CD8-positive, alpha-beta memory T cell (primary cell): ENCODE measurements around the gene LSR. TPM values are rescaled to one million over a fixed set of nuclear protein-coding genes. Genes with fewer than 3 reads are reported as not detected.
A peak's percentile ranks its signal among the peaks of the same experiment; 100 is the strongest.

Source experiments
- CTCF ChIA-PET: fragments of 350-600 bp; sonication (Branson Sonifier 250); formaldehyde crosslinking; loops from one replicate; lab custom pipeline; 2021; ENCODE audit warnings: antibody characterized with exemption; lab: Charles Lee
- POLR2A ChIA-PET: fragments of 350-600 bp; sonication (Branson Sonifier 250); formaldehyde crosslinking; loops from one replicate; lab custom pipeline; 2021; ENCODE audit warnings: antibody characterized with exemption; lab: Charles Lee
- DNase-seq, 5 donors: peaks; one replicate each; pipeline versions ENCODE4 v3.0.0 to v3.0.0-alpha.2; 2020 to 2022; ENCODE audit warnings: mixed read lengths in 1 of 5
- H3K27ac ChIP-seq: one replicate; pipeline ENCODE4 v1.7.0; 2013; ENCODE audit warnings: low read depth, mild to moderate bottlenecking, low read length, moderate library complexity
- H3K27me3 ChIP-seq: 2 replicates; pipeline ENCODE4 v1.7.0; 2013; ENCODE audit warnings: low read length, mild to moderate bottlenecking; ENCODE audit not compliant: insufficient read depth, poor library complexity, severe bottlenecking
- H3K36me3 ChIP-seq: 2 replicates; pipeline ENCODE4 v1.7.0; 2013; ENCODE audit warnings: mild to moderate bottlenecking, low read length, moderate library complexity; ENCODE audit not compliant: insufficient read depth
- H3K4me1 ChIP-seq: 2 replicates; pipeline ENCODE4 v1.7.0; 2013; ENCODE audit warnings: mild to moderate bottlenecking, low read length, moderate library complexity; ENCODE audit not compliant: insufficient read depth
- H3K4me3 ChIP-seq: 2 replicates; pipeline ENCODE4 v1.7.0; 2013; ENCODE audit warnings: mild to moderate bottlenecking, low read length
- H3K9me3 ChIP-seq: 2 replicates; pipeline ENCODE4 v1.7.0; 2013; ENCODE audit warnings: mild to moderate bottlenecking, low read length
- H3K27ac Mint-ChIP-seq, 8 donors: one replicate each; pipeline ENCODE4 v1.8.0; 2020 to 2021; ENCODE audit warnings: mixed read lengths in 8 of 8, mild to moderate bottlenecking in 6 of 8, inconsistent platforms in 3 of 8, moderate library complexity in 3 of 8
- H3K27me3 Mint-ChIP-seq, 2 donors: one replicate each; pipeline ENCODE4 v1.8.0; 2020 to 2021; ENCODE audit warnings: mixed read lengths in 2 of 2, mild to moderate bottlenecking in 1 of 2, moderate library complexity in 1 of 2
- H3K36me3 Mint-ChIP-seq, 3 donors: one replicate each; pipeline ENCODE4 v1.8.0; 2020 to 2021; ENCODE audit warnings: mixed read lengths in 3 of 3, inconsistent platforms in 1 of 3, mild to moderate bottlenecking in 1 of 3
- H3K4me1 Mint-ChIP-seq, 3 donors: one replicate each; pipeline ENCODE4 v1.8.0; 2020 to 2021; ENCODE audit warnings: mixed read lengths in 3 of 3, inconsistent platforms in 1 of 3, mild to moderate bottlenecking in 1 of 3
- H3K4me3 Mint-ChIP-seq, 7 donors: one replicate each; pipeline ENCODE4 v1.8.0; 2020 to 2021; ENCODE audit warnings: mixed read lengths in 7 of 7, mild to moderate bottlenecking in 6 of 7, moderate library complexity in 4 of 7, inconsistent platforms in 2 of 7
- H3K9me3 Mint-ChIP-seq, 5 donors: one replicate each; pipeline ENCODE4 v1.8.0; 2020 to 2022; ENCODE audit warnings: mixed read lengths in 5 of 5, mild to moderate bottlenecking in 3 of 5, moderate library complexity in 2 of 5, inconsistent platforms in 1 of 5
- polyA plus RNA-seq: library from polyadenylated mRNA; unstranded; fragments of 300-500 nt; fragmentation: Illumina TruSeq; gene quantifications from one replicate; pipeline ENCODE4 v1.2.3, GENCODE V29; 2021
- total RNA-seq, 2 experiments: library from RNA; stranded (reverse); gene quantifications; one replicate each; pipeline ENCODE4 v1.2.3, GENCODE V29; 2021

Gene LSR
- total and polyA plus RNA-seq, 3 experiments from 2014 or later, result 23.5 to 77.8 (median 27.5) TPM

DNA sequence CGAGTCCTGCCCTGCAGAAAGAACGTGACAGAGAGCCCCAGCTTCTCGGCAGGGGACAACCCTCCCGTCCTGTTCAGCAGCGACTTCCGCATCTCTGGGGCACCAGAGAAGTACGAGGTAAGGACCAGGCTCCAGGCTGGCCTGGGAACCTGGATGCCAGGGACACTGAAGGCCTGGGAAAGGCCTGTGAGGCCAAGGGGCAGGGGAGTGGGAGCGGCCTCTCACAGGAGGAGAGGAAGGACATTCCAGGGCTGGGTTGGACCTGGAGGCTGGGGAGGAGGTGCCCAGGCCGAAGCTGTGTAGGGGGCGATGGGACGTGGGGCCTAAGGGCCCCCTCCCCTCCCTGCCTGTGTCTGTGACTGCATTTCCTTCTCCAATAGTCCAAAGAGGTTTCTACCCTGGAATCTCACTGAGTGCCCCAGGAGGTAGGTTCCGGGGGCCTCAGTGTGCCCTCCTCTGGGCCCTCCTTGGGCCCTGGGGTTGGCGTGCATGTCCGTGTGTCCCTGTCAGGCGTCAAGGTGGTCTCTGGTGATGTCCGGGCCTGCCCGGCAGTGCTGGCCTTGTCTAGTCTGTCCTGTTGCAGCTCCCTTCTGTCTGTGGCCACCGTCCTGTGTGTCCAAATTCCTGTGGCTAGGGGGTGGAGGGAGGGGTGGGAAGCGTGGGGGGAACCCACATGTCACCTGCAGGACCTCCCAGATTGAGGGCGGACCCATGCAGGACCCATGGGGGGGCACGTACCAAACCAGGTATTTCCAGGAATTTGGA is 63.3 kb downstream of the LSR start:
- ChIA-PET POLR2A (no interaction called here), CTCF (interaction anchor here (0.6 kb wide), 1 partner anchor 27 kb away, joined by 3 read pairs; no protein-coding TSS in a partner anchor)
- H3K4me1 Mint-ChIP-seq, result no peaks in the 10 kb centered on the region
- H3K27me3 Mint-ChIP-seq, result peaks cover 4 to 8% of the 10 kb centered on the region in 2 donors
- no peaks in the 10 kb centered on the region for H3K27me3 ChIP-seq
- no peaks in the 10 kb centered on the region for H3K4me1 ChIP-seq
- DNase-seq, result no peak
- H3K36me3 ChIP-seq, result no peaks in the 10 kb centered on the region
- H3K4me3 ChIP-seq, result no peak overlapping the region
- no peaks in the 10 kb centered on the region for H3K9me3 Mint-ChIP-seq
- H3K27ac Mint-ChIP-seq, result peak overlapping the region in 1 of 8 donors; percentile 21
- no peak overlapping the region for H3K4me3 Mint-ChIP-seq
- H3K9me3 ChIP-seq, result no peaks in the 10 kb centered on the region
- H3K36me3 Mint-ChIP-seq, result no peaks in the 10 kb centered on the region
- no peak overlapping the region for H3K27ac ChIP-seq

DNA sequence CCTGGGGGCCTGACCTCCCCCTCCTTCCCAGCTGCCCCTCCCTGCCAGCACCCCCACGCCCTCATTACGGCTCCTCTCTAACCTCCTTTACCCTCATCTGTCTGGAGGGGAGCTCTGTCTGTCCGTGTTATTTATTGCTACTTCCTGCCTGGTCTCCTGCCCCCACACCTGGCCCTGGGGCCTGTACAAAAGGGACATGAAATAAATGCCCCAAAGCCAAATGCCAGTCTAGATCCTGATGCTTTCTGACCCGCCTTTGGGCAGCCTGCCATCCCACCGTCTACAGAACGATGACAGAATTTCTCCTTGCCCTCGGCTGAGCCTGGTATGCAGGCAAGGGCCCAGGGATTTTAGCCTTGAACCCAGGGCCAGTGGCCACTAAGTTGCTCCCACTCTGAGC is 64.8 kb downstream of the LSR start:
- Mint-ChIP-seq H3K4me3 (no peak overlapping the region), H3K4me1 (peaks cover 0 to 1% (median 0%) of the 10 kb centered on the region in 3 donors), H3K9me3 (no peaks in the 10 kb centered on the region), H3K27ac (no peak overlapping the region), H3K27me3 (peaks cover 4% of the 10 kb centered on the region in 2 donors), H3K36me3 (no peaks in the 10 kb centered on the region)
- H3K4me3 ChIP-seq, result no peak overlapping the region
- ChIA-PET POLR2A (no interaction called here), CTCF (no interaction called here)
- H3K36me3 ChIP-seq, result no peaks in the 10 kb centered on the region
- no peak overlapping the region for H3K27ac ChIP-seq
- no peaks in the 10 kb centered on the region for H3K27me3 ChIP-seq
- H3K4me1 ChIP-seq, result no peaks in the 10 kb centered on the region
- H3K9me3 ChIP-seq, result no peaks in the 10 kb centered on the region
- no peak for DNase-seq

DNA sequence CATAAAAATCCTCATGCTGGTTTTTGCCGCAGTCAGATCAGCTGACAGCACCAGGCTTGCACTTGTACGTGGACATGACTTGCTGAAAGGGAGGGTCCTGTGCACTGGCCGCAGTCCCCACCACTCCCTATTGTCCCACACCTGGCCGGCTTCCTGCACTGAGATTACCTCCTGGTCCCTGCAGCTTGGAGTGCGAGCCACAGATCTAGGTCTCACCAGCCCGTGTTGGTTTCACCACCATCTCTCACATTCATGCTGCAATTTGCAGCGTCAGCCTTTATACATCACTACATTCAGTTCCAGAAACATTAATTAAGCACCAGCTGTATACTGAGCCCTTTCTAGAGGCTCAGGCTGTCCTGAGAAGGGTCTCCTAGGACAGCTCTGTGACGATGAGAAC is 65.2 kb downstream of the LSR start:
- no peak overlapping the region for H3K4me3 Mint-ChIP-seq
- H3K4me1 Mint-ChIP-seq, result peaks cover 2 to 5% (median 3%) of the 10 kb centered on the region in 3 donors
- no peak overlapping the region for H3K27ac Mint-ChIP-seq
- peaks cover 4 to 8% of the 10 kb centered on the region in 2 donors for H3K27me3 Mint-ChIP-seq
- Histone ChIP-seq H3K9me3 (no peaks in the 10 kb centered on the region), H3K27ac (no peak overlapping the region), H3K4me3 (no peak overlapping the region), H3K27me3 (no peaks in the 10 kb centered on the region), H3K4me1 (no peaks in the 10 kb centered on the region), H3K36me3 (no peaks in the 10 kb centered on the region)
- H3K9me3 Mint-ChIP-seq, result no peaks in the 10 kb centered on the region
- no peaks in the 10 kb centered on the region for H3K36me3 Mint-ChIP-seq
- DNase-seq, result no peak
- POLR2A ChIA-PET, result no interaction called here
- CTCF ChIA-PET, result no interaction called here

DNA sequence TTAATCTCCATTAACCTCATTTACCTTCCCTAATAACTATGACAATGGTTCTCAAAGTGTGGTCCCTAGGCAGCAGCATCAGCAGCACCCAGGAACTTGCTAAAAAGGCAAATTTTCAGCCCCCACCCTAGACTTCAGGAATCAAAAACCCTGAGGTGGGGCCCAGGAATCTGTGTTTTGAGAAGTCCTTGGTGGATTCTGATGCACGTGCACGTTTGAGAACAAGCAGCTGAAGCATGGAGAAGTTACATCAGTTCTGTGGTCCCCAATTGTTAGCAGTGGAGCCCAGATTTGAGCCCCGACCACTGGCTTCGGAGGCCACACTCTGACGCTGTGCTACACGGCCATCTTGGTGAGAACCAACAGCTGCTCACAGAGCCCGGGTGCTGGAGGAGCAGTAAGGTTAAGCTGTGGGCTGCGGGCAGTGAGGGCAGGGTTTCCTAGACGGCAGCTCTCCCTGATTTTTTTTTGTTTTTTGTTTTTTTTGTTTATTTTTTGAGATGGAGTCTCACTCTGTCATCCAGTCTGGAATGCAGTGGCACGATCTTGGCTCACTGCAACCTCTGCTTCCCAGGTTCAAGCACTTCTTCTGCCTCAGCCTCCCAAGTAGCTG is 66.2 kb downstream of the LSR start:
- Mint-ChIP-seq H3K9me3 (no peaks in the 10 kb centered on the region), H3K27ac (no peak overlapping the region), H3K4me1 (peaks cover 2 to 6% (median 3%) of the 10 kb centered on the region in 3 donors), H3K27me3 (peaks cover 4 to 8% of the 10 kb centered on the region in 2 donors), H3K4me3 (no peak overlapping the region), H3K36me3 (no peaks in the 10 kb centered on the region)
- Histone ChIP-seq H3K4me3 (no peak overlapping the region), H3K27ac (no peak overlapping the region), H3K27me3 (no peaks in the 10 kb centered on the region), H3K36me3 (no peaks in the 10 kb centered on the region), H3K4me1 (no peaks in the 10 kb centered on the region), H3K9me3 (no peaks in the 10 kb centered on the region)
- CTCF ChIA-PET, result no interaction called here
- no peak for DNase-seq
- POLR2A ChIA-PET, result no interaction called here

DNA sequence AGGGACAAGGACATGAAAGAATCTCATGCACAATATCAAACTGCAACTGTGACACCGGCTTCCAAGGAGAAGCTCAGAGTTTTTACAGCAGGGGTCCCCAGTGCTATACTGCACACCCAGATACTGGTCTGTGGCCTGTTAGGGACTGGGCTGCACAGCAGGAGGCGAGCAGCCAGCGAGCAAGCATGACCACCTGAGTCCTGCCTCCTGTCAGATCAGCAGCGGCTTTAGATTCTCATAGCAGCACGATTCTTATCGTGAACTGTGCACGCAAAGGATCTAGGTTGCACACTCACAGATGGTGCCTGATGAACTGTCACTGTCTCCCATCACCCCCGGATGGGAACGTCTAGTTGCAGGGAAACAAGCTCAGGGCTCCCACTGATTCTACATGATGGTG is 67.1 kb downstream of the LSR start:
- Histone ChIP-seq H3K27ac (no peak overlapping the region), H3K4me1 (no peaks in the 10 kb centered on the region), H3K9me3 (no peaks in the 10 kb centered on the region), H3K4me3 (no peak overlapping the region), H3K27me3 (no peaks in the 10 kb centered on the region), H3K36me3 (no peaks in the 10 kb centered on the region)
- H3K36me3 Mint-ChIP-seq, result no peaks in the 10 kb centered on the region
- no peak overlapping the region for H3K4me3 Mint-ChIP-seq
- peaks cover 5 to 6% of the 10 kb centered on the region in 2 donors for H3K27me3 Mint-ChIP-seq
- no peaks in the 10 kb centered on the region for H3K9me3 Mint-ChIP-seq
- CTCF ChIA-PET, result no interaction called here
- DNase-seq, result no peak
- POLR2A ChIA-PET, result no interaction called here
- H3K4me1 Mint-ChIP-seq, result peaks cover 2 to 6% (median 3%) of the 10 kb centered on the region in 3 donors
- H3K27ac Mint-ChIP-seq, result no peak overlapping the region

DNA sequence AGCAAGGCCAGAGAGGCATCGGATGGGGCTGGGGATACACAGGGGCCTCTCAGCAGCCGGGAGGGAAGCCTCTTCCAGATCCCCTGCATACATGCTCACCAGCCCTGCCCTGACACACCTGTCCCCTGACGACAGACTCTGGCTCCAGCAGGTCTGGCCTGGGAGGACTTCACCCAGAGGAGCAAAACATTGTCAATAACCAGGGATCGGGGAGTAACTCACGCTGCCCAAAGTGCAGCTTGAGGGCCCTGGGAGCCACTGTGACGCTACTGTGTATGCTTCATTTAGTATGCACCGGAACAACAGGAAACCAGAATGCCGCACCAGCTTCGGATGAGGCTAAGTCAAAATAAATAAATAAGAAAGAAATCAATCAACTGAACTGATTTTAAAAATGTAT is 67.8 kb downstream of the LSR start:
- no peak overlapping the region for H3K27ac ChIP-seq
- H3K9me3 ChIP-seq, result no peaks in the 10 kb centered on the region
- Mint-ChIP-seq H3K9me3 (peaks cover 0 to 2% (median 0%) of the 10 kb centered on the region in 5 donors), H3K4me3 (no peak overlapping the region), H3K4me1 (peaks cover 2 to 6% (median 3%) of the 10 kb centered on the region in 3 donors), H3K27me3 (peaks cover 5 to 7% of the 10 kb centered on the region in 2 donors), H3K36me3 (no peaks in the 10 kb centered on the region), H3K27ac (no peak overlapping the region)
- DNase-seq, result no peak
- POLR2A ChIA-PET, result no interaction called here
- H3K27me3 ChIP-seq, result no peaks in the 10 kb centered on the region
- CTCF ChIA-PET, result no interaction called here
- no peaks in the 10 kb centered on the region for H3K36me3 ChIP-seq
- H3K4me3 ChIP-seq, result no peak overlapping the region
- H3K4me1 ChIP-seq, result no peaks in the 10 kb centered on the region

Other genes starting within 250 kb of the LSR start
- gene GRAMD1A, start 248.7 kb upstream of the LSR start, total RNA-seq, result 100 to 1,000 TPM; 205 to 218 TPM
- 51.4 TPM for gene GRAMD1A, start 248.7 kb upstream of the LSR start, polyA plus RNA-seq
- gene SCN1B, start 218.5 kb upstream of the LSR start, total RNA-seq, result 1 to 10 TPM; 1.1 to 1.9 TPM
- gene SCN1B, start 218.5 kb upstream of the LSR start, polyA plus RNA-seq, result 1.3 TPM
- gene HPN, start 207.3 kb upstream of the LSR start, total RNA-seq, result not detected
- gene HPN, start 207.3 kb upstream of the LSR start, polyA plus RNA-seq, result 0.53 TPM
- gene FXYD3, start 133.2 kb upstream of the LSR start, total RNA-seq, result not detected
- not detected for gene FXYD3, start 133.2 kb upstream of the LSR start, polyA plus RNA-seq
- under 1 TPM in 1 of 2 experiments, not detected in 1; 0.18 TPM for gene LGI4, start 113.9 kb upstream of the LSR start, total RNA-seq
- not detected for gene LGI4, start 113.9 kb upstream of the LSR start, polyA plus RNA-seq
- not detected for gene FXYD1, start 110.2 kb upstream of the LSR start, total RNA-seq
- gene FXYD1, start 110.2 kb upstream of the LSR start, polyA plus RNA-seq, result 0.79 TPM
- gene FXYD7, start 105.7 kb upstream of the LSR start, total RNA-seq, result 1 to 10 TPM in 1 of 2 experiments, under 1 TPM in 1; 0.60 to 1.0 TPM
- 12.9 TPM for gene FXYD7, start 105.7 kb upstream of the LSR start, polyA plus RNA-seq
- gene FXYD5, start 94.3 kb upstream of the LSR start, total RNA-seq, result 100 to 1,000 TPM; 295 TPM
- 560 TPM for gene FXYD5, start 94.3 kb upstream of the LSR start, polyA plus RNA-seq
- gene FAM187B, start 20.3 kb upstream of the LSR start, total RNA-seq, result not detected
- not detected for gene FAM187B, start 20.3 kb upstream of the LSR start, polyA plus RNA-seq
- gene USF2, start 20.0 kb downstream of the LSR start, total RNA-seq, result 100 to 1,000 TPM; 125 to 132 TPM
- 9.2 TPM for gene USF2, start 20.0 kb downstream of the LSR start, polyA plus RNA-seq
- under 1 TPM; 0.31 TPM for gene HAMP, start 33.5 kb downstream of the LSR start, total RNA-seq
- gene HAMP, start 33.5 kb downstream of the LSR start, polyA plus RNA-seq, result not detected
- not detected for gene MAG, start 43.2 kb downstream of the LSR start, total RNA-seq
- 0.36 TPM for gene MAG, start 43.2 kb downstream of the LSR start, polyA plus RNA-seq
- gene CD22, start 80.2 kb downstream of the LSR start, total RNA-seq, result under 1 TPM in 1 of 2 experiments, not detected in 1; 0.09 TPM
- gene CD22, start 80.2 kb downstream of the LSR start, polyA plus RNA-seq, result not detected
- gene FFAR1, start 98.9 kb downstream of the LSR start, total RNA-seq, result not detected
- gene FFAR1, start 98.9 kb downstream of the LSR start, polyA plus RNA-seq, result not detected
- not detected for gene FFAR3, start 109.5 kb downstream of the LSR start, total RNA-seq
- gene FFAR3, start 109.5 kb downstream of the LSR start, polyA plus RNA-seq, result not detected
- gene GPR42, start 122.1 kb downstream of the LSR start, total RNA-seq, result not detected
- gene GPR42, start 122.1 kb downstream of the LSR start, polyA plus RNA-seq, result not detected
- gene FFAR2, start 199.3 kb downstream of the LSR start, total RNA-seq, result not detected
- not detected for gene FFAR2, start 199.3 kb downstream of the LSR start, polyA plus RNA-seq
- gene KRTDAP, start 241.5 kb downstream of the LSR start, total RNA-seq, result not detected
- not detected for gene KRTDAP, start 241.5 kb downstream of the LSR start, polyA plus RNA-seq